ENCODE measurements around the gene COL15A1.
"Not testable (repeated sequence)": the region's sequence is repeated elsewhere in the genome, so short reads cannot be mapped to it uniquely, and the experiment has no call there.

COL15A1 gene

GRCh38 chr9:98943682-98944056 is at the start of gene COL15A1:
TSS of gene COL15A1 (plus strand) at chr9:98943907. CDS start at chr9:98944062, 155 bp downstream.
- Mint-ChIP-seq H3K27me3 (peaks cover 80% of the 10 kb centered on the region), H3K4me3 (peak within 1 kb of the TSS; percentile 66 to 75), H3K9me3 (no peaks in the 10 kb centered on the region), H3K27ac (no peak within 1 kb of the TSS), H3K4me1 (peaks cover 15% of the 10 kb centered on the region)
- DNase-seq (no peak), ATAC-seq (peak; percentile 20)

- H3K27me3 Mint-ChIP-seq: peaks cover 16% of the 10 kb centered on the region
- no peaks in the 10 kb centered on the region for H3K4me1 Mint-ChIP-seq
- H3K4me3 Mint-ChIP-seq: no peak overlapping the region
- H3K27ac Mint-ChIP-seq: no peak overlapping the region
- ATAC-seq: no peak
- DNase-seq: no peak
- H3K9me3 Mint-ChIP-seq: peaks cover 0 to 8% of the 10 kb centered on the region in 2 donors
These were observed 49.5 kb upstream of the COL15A1 start for GRCh38 chr9:98894171-98894570.

GRCh38 chr9:98894761-98895160 is 48.9 kb upstream of the COL15A1 start:
- Mint-ChIP-seq H3K27ac (no peak overlapping the region), H3K27me3 (peaks cover 16% of the 10 kb centered on the region), H3K4me1 (peaks cover 5% of the 10 kb centered on the region), H3K4me3 (no peak overlapping the region), H3K9me3 (peaks cover 0 to 8% of the 10 kb centered on the region in 2 donors)
- ATAC-seq (no peak), DNase-seq (no peak)

GRCh38 chr9:98896632-98897031 is 47.1 kb upstream of the COL15A1 start:
- no peak overlapping the region for H3K27ac Mint-ChIP-seq
- no peak for DNase-seq
- H3K4me1 Mint-ChIP-seq: peaks cover 6% of the 10 kb centered on the region
- no peak for ATAC-seq
- peaks cover 16% of the 10 kb centered on the region for H3K27me3 Mint-ChIP-seq
- peaks cover 0 to 8% of the 10 kb centered on the region in 2 donors for H3K9me3 Mint-ChIP-seq
- no peak overlapping the region for H3K4me3 Mint-ChIP-seq

GRCh38 chr9:98897745-98898144 is 46.0 kb upstream of the COL15A1 start:
- H3K4me1 Mint-ChIP-seq: peaks cover 6% of the 10 kb centered on the region
- H3K27me3 Mint-ChIP-seq: peaks cover 16% of the 10 kb centered on the region
- no peak for DNase-seq
- no peak overlapping the region for H3K27ac Mint-ChIP-seq
- H3K4me3 Mint-ChIP-seq: no peak overlapping the region
- H3K9me3 Mint-ChIP-seq: peaks cover 0 to 8% of the 10 kb centered on the region in 2 donors
- no peak for ATAC-seq

- ATAC-seq (peak; percentile 70), DNase-seq (peak in 1 of 2 donors; percentile 14)
- H3K4me3 Mint-ChIP-seq: no peak overlapping the region
- H3K27ac Mint-ChIP-seq: no peak overlapping the region
- peaks cover 16% of the 10 kb centered on the region for H3K27me3 Mint-ChIP-seq
- H3K4me1 Mint-ChIP-seq: peaks cover 6% of the 10 kb centered on the region
- H3K9me3 Mint-ChIP-seq: peaks cover 0 to 8% of the 10 kb centered on the region in 2 donors
These were observed 44.2 kb upstream of the COL15A1 start for GRCh38 chr9:98899408-98900056.

GRCh38 chr9:98900244-98900643 is 43.5 kb upstream of the COL15A1 start:
- Mint-ChIP-seq H3K9me3 (peaks cover 0 to 8% of the 10 kb centered on the region in 2 donors), H3K27me3 (peaks cover 11% of the 10 kb centered on the region), H3K4me3 (no peak overlapping the region), H3K4me1 (peaks cover 6% of the 10 kb centered on the region), H3K27ac (no peak overlapping the region)
- DNase-seq (no peak), ATAC-seq (no peak)

- DNase-seq: no peak
- Mint-ChIP-seq H3K4me1 (peaks cover 6% of the 10 kb centered on the region), H3K27ac (no peak overlapping the region), H3K9me3 (peaks cover 0 to 8% of the 10 kb centered on the region in 2 donors), H3K27me3 (peaks cover 7% of the 10 kb centered on the region), H3K4me3 (no peak overlapping the region)
- no peak for ATAC-seq
These were observed 43.0 kb upstream of the COL15A1 start for GRCh38 chr9:98900725-98901124.

- not testable (repeated sequence) for H3K4me3 Mint-ChIP-seq, H3K9me3 Mint-ChIP-seq, DNase-seq, ATAC-seq, H3K27ac Mint-ChIP-seq, H3K27me3 Mint-ChIP-seq, H3K4me1 Mint-ChIP-seq
These were observed 41.9 kb upstream of the COL15A1 start for GRCh38 chr9:98901843-98902242.

- Mint-ChIP-seq H3K27me3 (no peaks in the 10 kb centered on the region), H3K9me3 (no peaks in the 10 kb centered on the region), H3K4me1 (peaks cover 6% of the 10 kb centered on the region), H3K27ac (no peak overlapping the region), H3K4me3 (no peak overlapping the region)
- ATAC-seq (no peak), DNase-seq (no peak)
These were observed 41.2 kb upstream of the COL15A1 start for GRCh38 chr9:98902516-98902915.

- no peak overlapping the region for H3K4me3 Mint-ChIP-seq
- H3K27ac Mint-ChIP-seq: no peak overlapping the region
- no peaks in the 10 kb centered on the region for H3K27me3 Mint-ChIP-seq
- ATAC-seq (no peak), DNase-seq (no peak)
- no peaks in the 10 kb centered on the region for H3K9me3 Mint-ChIP-seq
- H3K4me1 Mint-ChIP-seq: peaks cover 6% of the 10 kb centered on the region
These were observed 40.8 kb upstream of the COL15A1 start for GRCh38 chr9:98902925-98903324.

- Mint-ChIP-seq H3K27me3 (no peaks in the 10 kb centered on the region), H3K9me3 (no peaks in the 10 kb centered on the region), H3K27ac (peak overlapping the region; percentile 53 to 65), H3K4me1 (peaks cover 6% of the 10 kb centered on the region), H3K4me3 (no peak overlapping the region)
- ATAC-seq (no peak), DNase-seq (no peak)
These were observed 39.7 kb upstream of the COL15A1 start for GRCh38 chr9:98903961-98904411.

GRCh38 chr9:98905015-98905414 is 38.7 kb upstream of the COL15A1 start:
- no peak overlapping the region for H3K4me3 Mint-ChIP-seq
- no peaks in the 10 kb centered on the region for H3K9me3 Mint-ChIP-seq
- no peaks in the 10 kb centered on the region for H3K4me1 Mint-ChIP-seq
- peak overlapping the region in 1 of 2 donors; percentile 83 for H3K27ac Mint-ChIP-seq
- no peak for ATAC-seq
- H3K27me3 Mint-ChIP-seq: no peaks in the 10 kb centered on the region
- no peak for DNase-seq

- Mint-ChIP-seq H3K4me1 (no peaks in the 10 kb centered on the region), H3K27me3 (no peaks in the 10 kb centered on the region), H3K4me3 (no peak overlapping the region), H3K9me3 (no peaks in the 10 kb centered on the region), H3K27ac (no peak overlapping the region)
- DNase-seq (no peak), ATAC-seq (no peak)
These were observed 37.2 kb upstream of the COL15A1 start for GRCh38 chr9:98906273-98907040.

GRCh38 chr9:98907055-98907454 is 36.7 kb upstream of the COL15A1 start:
- H3K27ac Mint-ChIP-seq: no peak overlapping the region
- no peak overlapping the region for H3K4me3 Mint-ChIP-seq

GRCh38 chr9:98908897-98909634 is 34.6 kb upstream of the COL15A1 start:
- Mint-ChIP-seq H3K27ac (no peak overlapping the region), H3K27me3 (no peaks in the 10 kb centered on the region), H3K9me3 (no peaks in the 10 kb centered on the region), H3K4me1 (no peaks in the 10 kb centered on the region), H3K4me3 (no peak overlapping the region)
- no peak for ATAC-seq
- DNase-seq: no peak

More at GRCh38 chr9:98907055-98907454, 36.7 kb upstream of the COL15A1 start:
- ATAC-seq (no peak), DNase-seq (no peak)
- Mint-ChIP-seq H3K9me3 (no peaks in the 10 kb centered on the region), H3K4me1 (no peaks in the 10 kb centered on the region), H3K27me3 (no peaks in the 10 kb centered on the region)

Measured in stimulated activated naive CD8-positive, alpha-beta T cell treated with anti-CD3 and anti-CD28 coated beads, Interleukin-15, amount 100 ng/mL, for 72 hours (primary cell).